Stimulated activated CD4-positive, alpha-beta T cell treated with anti-CD3 and anti-CD28 coated beads, Interleukin-15, amount 100 ng/mL, for 24 hours (primary cell): ENCODE results near the gene LARGE2.

Experiments
- DNase-seq: peaks from one replicate; pipeline ENCODE4 v3.0.0-alpha.2; 2020

LARGE2 gene

DNA sequence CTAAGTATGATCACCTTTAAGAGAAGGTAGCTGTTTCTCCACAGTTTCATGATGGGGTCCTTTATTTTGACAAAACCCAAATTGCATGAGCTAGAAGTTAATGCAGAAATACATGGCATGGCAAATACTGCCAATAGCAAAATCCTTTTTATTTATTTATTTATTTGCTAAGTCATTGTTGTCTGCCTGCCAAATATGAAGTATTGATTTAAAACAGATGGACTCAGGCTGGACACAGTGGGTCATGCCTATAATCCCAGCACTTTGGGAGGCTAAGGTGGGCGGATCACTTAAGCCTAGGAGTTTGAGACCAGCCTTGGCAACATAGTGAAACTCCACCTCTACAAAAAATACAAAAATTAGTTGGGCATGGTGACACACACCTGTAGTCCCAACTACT is 52.4 kb downstream of the LARGE2 start:
- no peak for DNase-seq
